ENCODE data around the gene AFAP1.
A peak's percentile ranks its signal among the peaks of the same experiment; 100 is the strongest.

Gene AFAP1

DNA sequence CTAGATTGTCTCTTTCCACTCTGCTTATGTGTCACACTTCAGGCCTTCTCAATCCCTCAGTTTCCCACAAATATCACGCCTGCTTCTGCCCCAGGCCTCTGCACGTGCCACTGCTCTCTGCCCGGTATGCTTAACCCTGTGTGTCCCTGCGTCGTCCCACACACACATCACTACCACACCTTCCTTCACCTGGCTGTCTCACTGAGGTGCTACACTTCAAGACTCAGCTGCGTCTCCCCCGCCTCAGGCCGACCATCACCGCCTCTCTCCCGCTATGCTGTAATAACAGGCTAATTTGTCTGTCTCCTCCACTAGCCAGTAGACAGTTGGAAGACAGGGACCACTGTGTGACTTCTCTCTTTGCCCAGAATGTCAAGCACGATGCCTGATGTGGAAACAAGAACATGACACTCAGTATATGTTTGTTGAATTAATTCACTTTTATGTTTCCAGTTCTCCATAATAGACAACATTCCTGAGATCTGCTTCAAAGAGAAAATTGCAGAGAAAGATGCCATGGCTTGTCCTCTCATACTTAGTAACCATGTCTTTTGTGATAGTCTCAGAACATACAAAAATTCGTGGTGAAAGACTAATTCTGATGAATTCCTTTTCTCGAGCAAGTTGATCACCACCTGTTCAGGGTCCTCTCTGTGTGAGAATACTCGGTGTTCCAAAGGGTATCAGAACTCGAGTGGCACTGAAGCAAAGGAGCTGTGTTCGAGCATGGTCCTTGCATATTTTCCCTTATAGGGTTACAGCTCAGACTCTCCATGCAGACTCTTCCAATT, 54.2 kb downstream of the AFAP1 start:
- no peaks in the 10 kb centered on the region for H3K27me3 ChIP-seq
- H3K4me3 ChIP-seq, result peak overlapping the region; percentile 9 to 20
- peaks cover 0 to 54% (median 9%) of the 10 kb centered on the region in 4 donors for H3K4me1 ChIP-seq
- TF ChIP-seq, protein P1, sequence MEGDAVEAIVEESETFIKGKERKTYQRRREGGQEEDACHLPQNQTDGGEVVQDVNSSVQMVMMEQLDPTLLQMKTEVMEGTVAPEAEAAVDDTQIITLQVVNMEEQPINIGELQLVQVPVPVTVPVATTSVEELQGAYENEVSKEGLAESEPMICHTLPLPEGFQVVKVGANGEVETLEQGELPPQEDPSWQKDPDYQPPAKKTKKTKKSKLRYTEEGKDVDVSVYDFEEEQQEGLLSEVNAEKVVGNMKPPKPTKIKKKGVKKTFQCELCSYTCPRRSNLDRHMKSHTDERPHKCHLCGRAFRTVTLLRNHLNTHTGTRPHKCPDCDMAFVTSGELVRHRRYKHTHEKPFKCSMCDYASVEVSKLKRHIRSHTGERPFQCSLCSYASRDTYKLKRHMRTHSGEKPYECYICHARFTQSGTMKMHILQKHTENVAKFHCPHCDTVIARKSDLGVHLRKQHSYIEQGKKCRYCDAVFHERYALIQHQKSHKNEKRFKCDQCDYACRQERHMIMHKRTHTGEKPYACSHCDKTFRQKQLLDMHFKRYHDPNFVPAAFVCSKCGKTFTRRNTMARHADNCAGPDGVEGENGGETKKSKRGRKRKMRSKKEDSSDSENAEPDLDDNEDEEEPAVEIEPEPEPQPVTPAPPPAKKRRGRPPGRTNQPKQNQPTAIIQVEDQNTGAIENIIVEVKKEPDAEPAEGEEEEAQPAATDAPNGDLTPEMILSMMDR (IDR thresholded peaks at IDR 0.05), result no peak
- peak overlapping the region; percentile 71 to 76 for H3K27ac ChIP-seq
- DNase-seq, result no peak
- peaks cover 0 to 6% (median 0%) of the 10 kb centered on the region in 3 donors for H3K9me3 ChIP-seq
- no peaks in the 10 kb centered on the region for H3K36me3 ChIP-seq
- intact Hi-C loops (cut with DNase I; ENCODE audit: low total_unique reads), result no loop called here

DNA sequence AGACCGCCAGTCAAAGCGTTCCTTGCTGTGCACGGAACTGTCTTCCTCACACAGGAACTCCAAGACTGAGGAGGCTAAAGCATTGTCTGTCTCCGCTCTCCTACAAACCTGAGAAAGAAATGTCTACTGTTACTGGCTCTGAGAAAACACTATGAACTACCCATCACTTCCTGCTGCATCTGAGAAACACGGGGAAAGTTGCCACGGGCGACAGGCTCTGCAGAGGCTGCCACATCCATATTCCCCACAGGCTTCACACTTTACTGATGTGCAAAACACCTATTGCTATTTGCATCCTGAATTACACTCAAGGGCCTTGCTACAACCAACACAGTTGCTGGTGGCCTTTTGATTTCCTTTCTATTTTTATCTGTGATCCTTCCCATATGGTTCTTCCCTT, 59.0 kb downstream of the AFAP1 start:
- H3K9me3 ChIP-seq, result no peaks in the 10 kb centered on the region
- no peak for DNase-seq
- TF ChIP-seq, protein P1 (IDR thresholded peaks at IDR 0.05), result no peak
- H3K4me1 ChIP-seq, result peaks cover 0 to 67% (median 27%) of the 10 kb centered on the region in 4 donors
- H3K4me3 ChIP-seq, result no peak overlapping the region
- H3K27ac ChIP-seq, result peak overlapping the region; percentile 46 to 60
- intact Hi-C loops (cut with DNase I; ENCODE audit: low total_unique reads), result no loop called here
- H3K36me3 ChIP-seq, result no peaks in the 10 kb centered on the region
- H3K27me3 ChIP-seq, result no peaks in the 10 kb centered on the region

DNA sequence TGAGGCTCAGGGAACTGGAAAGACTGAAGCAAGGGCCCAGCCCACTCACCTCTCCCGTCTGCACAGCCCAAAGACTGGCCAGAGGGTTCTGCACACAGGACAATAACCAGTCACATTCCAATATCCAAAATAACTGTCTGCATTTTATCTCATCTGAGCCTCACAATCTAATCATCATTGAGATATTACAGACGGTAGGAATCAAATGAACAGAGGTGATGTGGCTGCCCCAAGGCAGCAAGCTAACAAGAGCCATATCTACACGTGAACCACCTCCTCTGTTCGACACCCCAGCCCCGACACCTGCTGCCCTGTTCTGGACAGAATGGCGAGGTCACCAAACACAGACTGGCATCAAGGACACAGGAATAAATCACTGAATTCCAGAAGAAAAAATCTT, 60.5 kb downstream of the AFAP1 start:
- DNase-seq, result no peak
- Histone ChIP-seq H3K9me3 (no peaks in the 10 kb centered on the region), H3K27me3 (no peaks in the 10 kb centered on the region), H3K27ac (peak overlapping the region in 1 of 2 donors; percentile 60), H3K36me3 (no peaks in the 10 kb centered on the region), H3K4me3 (no peak overlapping the region), H3K4me1 (peaks cover 0 to 56% (median 23%) of the 10 kb centered on the region in 4 donors)
- intact Hi-C loops (cut with DNase I; ENCODE audit: low total_unique reads), result loop anchor here (10.0 kb wide), 1 partner anchor 74 kb away; no protein-coding TSS in a partner anchor
- TF ChIP-seq, protein P1 (IDR thresholded peaks at IDR 0.05), result no peak

DNA sequence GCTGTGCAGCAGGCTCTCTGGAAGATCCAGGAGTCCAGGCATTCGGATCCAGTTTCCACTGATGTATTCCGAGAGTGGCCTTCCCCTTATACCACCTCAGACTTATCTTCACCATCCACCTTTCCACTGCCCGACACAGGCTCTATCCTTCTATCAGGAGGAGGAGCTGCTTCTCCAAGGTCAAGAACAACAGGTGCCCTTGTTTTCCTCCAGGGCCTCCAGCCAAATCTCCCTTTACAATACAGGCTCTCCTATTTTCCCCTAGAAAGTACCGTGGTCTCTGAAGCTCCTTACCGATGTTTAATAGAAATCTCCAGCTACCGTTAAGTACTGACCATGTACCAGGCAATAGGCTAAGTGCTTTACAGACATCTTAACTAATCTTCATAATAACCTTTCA, 61.3 kb downstream of the AFAP1 start:
- no peak overlapping the region for H3K4me3 ChIP-seq
- no peaks in the 10 kb centered on the region for H3K36me3 ChIP-seq
- no peaks in the 10 kb centered on the region for H3K27me3 ChIP-seq
- H3K27ac ChIP-seq, result peak overlapping the region; percentile 23 to 60
- intact Hi-C loops (cut with DNase I; ENCODE audit: low total_unique reads), result loop anchor here (10.0 kb wide), 1 partner anchor 74 kb away; no protein-coding TSS in a partner anchor
- TF ChIP-seq, protein P1 (IDR thresholded peaks at IDR 0.05), result no peak
- peaks cover 0 to 56% (median 23%) of the 10 kb centered on the region in 4 donors for H3K4me1 ChIP-seq
- no peak for DNase-seq
- H3K9me3 ChIP-seq, result no peaks in the 10 kb centered on the region

DNA sequence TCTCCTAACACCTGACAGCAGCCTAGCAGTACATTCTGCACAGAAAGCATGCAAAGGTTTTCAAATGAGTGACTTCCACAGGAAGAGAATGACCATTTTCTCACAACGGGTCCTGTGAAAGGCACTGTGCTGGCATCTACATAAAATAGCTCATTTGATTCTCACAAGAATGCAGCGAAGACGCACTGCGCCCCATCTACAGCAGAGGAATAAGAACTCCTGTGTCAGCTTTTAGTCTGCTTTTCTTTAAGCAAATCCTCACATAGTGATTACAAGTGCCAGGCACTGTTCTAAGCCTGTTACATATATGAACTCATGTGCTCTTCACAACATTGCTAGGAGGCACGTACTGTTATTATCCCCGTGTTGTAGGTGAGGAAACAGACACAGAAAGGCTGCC, 62.5 kb downstream of the AFAP1 start:
- peak overlapping the region; percentile 23 to 60 for H3K27ac ChIP-seq
- TF ChIP-seq, protein P1 (IDR thresholded peaks at IDR 0.05), result no peak
- H3K9me3 ChIP-seq, result no peaks in the 10 kb centered on the region
- no peaks in the 10 kb centered on the region for H3K36me3 ChIP-seq
- peaks cover 0 to 61% (median 26%) of the 10 kb centered on the region in 4 donors for H3K4me1 ChIP-seq
- intact Hi-C loops (cut with DNase I; ENCODE audit: low total_unique reads), result loop anchor here (10.0 kb wide), 1 partner anchor 72 kb away; no protein-coding TSS in a partner anchor
- no peak overlapping the region for H3K4me3 ChIP-seq
- H3K27me3 ChIP-seq, result no peaks in the 10 kb centered on the region
- no peak for DNase-seq
